ENCODE data around the gene TMCO5A. TPM values are rescaled to one million over a fixed set of nuclear protein-coding genes. Genes with fewer than 3 reads are reported as not detected.

The TMCO5A gene
- polyA plus RNA-seq, 2 of the 4 experiments (the other 2 are of a cell fraction) = not detected

GRCh38 chr15:37900326-37901221, 33.9 kb upstream of the TMCO5A start:
- no peak for FAIRE-seq
- POLR2A ChIA-PET = no interaction called here
- WGBS (ENCODE audit: missing lambda C conversion rate) = 19% methylated on average over 7 of the region's 7 CpGs
- CTCF ChIA-PET = interaction anchor here (1.9 to 2.0 kb wide), 2 partner anchors 9 to 76 kb away, joined by 4 to 6 read pairs; no protein-coding TSS in a partner anchor
- no peaks in the 10 kb centered on the region for H3K9me3 ChIP-seq
- peaks cover 22% of the 10 kb centered on the region; the same call in 2 of the 3 replicates for H3K4me1 ChIP-seq
- no peak overlapping the region for H3K4me3 ChIP-seq
- peak; percentile 1 to 35 for DNase-seq (ENCODE audit: low read depth in 1 of 2, low spot score in 1 of 2)
- peak overlapping the region; percentile 45 to 59; a peak in 3 of 6 replicates for H3K27ac ChIP-seq
- peak overlapping the region; percentile 66 for H3K4me2 ChIP-seq
- peak; percentile 71 to 90 for ATAC-seq
- TF ChIP-seq JUNB (IDR thresholded peaks at IDR 0.05) (0 out of 2 replicates have a peak, but pooled peaks have one; percentile 15), FOSL2 (IDR thresholded peaks at IDR 0.05) (no peak), FOSL2 (CRISPR knock-in tag; IDR thresholded peaks at IDR 0.05) (peak; percentile 31; the same call in 1 of the 2 replicates), KDM1A (IDR thresholded peaks at IDR 0.05; ENCODE audit: low read depth) (no peak), ZFP36 (IDR thresholded peaks at IDR 0.05; ENCODE audit: borderline replicate concordance, partially characterized antibody) (no peak)

DNA sequence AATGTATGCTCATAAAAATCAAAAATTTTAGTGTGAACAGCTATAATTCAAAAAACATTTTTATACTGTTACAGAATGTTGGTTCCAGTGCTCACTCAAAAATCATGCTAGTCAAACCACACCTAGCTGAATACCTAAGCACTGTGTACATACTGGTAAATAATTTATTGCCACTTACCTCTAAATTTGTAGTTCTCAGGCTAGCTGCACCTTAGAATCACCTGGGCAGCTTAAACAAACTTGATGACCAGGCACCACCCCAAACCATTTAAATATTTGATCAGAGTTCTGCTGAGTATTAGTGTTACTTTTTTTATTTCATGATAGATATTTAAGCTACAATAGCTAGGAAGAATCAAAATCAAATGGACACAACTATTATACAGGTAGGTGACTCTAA, 32.3 kb upstream of the TMCO5A start:
- ATAC-seq (no peak), FAIRE-seq (no peak), DNase-seq (ENCODE audit: low read depth in 1 of 2, low spot score in 1 of 2) (no peak)
- H3K4me3 ChIP-seq = no peak overlapping the region
- ChIA-PET POLR2A (no interaction called here), CTCF (interaction anchor here (1.9 to 2.0 kb wide), 2 partner anchors 10 to 77 kb away, joined by 4 to 6 read pairs; no protein-coding TSS in a partner anchor)
- H3K4me2 ChIP-seq = peak overlapping the region; percentile 66; the same call in 1 of the 3 replicates
- no peak overlapping the region for H3K27ac ChIP-seq
- H3K4me1 ChIP-seq = peaks cover 22% of the 10 kb centered on the region; the same call in 2 of the 3 replicates
- H3K9me3 ChIP-seq = no peaks in the 10 kb centered on the region
- no peak for TF ChIP-seq ZSCAN20 (CRISPR knock-in tag; IDR thresholded peaks at IDR 0.05)
- no peak for TF ChIP-seq NR3C1 (IDR thresholded peaks at IDR 0.05)
- no peak for TF ChIP-seq ESRRA (IDR thresholded peaks at IDR 0.05; ENCODE audit: borderline replicate concordance, low read length)
- TF ChIP-seq, protein P1, sequence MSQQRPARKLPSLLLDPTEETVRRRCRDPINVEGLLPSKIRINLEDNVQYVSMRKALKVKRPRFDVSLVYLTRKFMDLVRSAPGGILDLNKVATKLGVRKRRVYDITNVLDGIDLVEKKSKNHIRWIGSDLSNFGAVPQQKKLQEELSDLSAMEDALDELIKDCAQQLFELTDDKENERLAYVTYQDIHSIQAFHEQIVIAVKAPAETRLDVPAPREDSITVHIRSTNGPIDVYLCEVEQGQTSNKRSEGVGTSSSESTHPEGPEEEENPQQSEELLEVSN (IDR thresholded peaks at IDR 0.05; ENCODE audit: borderline replicate concordance, low read depth) = no peak

- CTCF ChIA-PET = interaction anchor here (1.1 to 1.4 kb wide), 2 partner anchors 140 to 855 kb away, joined by 3 read pairs; no protein-coding TSS in a partner anchor
- FAIRE-seq = no peak
- POLR2A ChIA-PET = no interaction called here
- no peak for ATAC-seq
- no peak overlapping the region for H3K4me2 ChIP-seq
- H3K4me3 ChIP-seq = no peak overlapping the region
- no peak for DNase-seq (ENCODE audit: low read depth in 1 of 2, low spot score in 1 of 2)
- TF ChIP-seq CHD2 (IDR thresholded peaks at IDR 0.05; ENCODE audit: low read length, partially characterized antibody) = no peak
- no peak for TF ChIP-seq HOXB5 (CRISPR knock-in tag; IDR thresholded peaks at IDR 0.05)
- TF ChIP-seq, protein P2, sequence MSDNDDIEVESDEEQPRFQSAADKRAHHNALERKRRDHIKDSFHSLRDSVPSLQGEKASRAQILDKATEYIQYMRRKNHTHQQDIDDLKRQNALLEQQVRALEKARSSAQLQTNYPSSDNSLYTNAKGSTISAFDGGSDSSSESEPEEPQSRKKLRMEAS (IDR thresholded peaks at IDR 0.05) = no peak
- no peak for TF ChIP-seq PBX3 (IDR thresholded peaks at IDR 0.05)
- TF ChIP-seq RARB (CRISPR knock-in tag; IDR thresholded peaks at IDR 0.05) = no peak
- TF ChIP-seq FOSB (CRISPR knock-in tag; IDR thresholded peaks at IDR 0.05) = no peak
- TF ChIP-seq TFCP2L1 (CRISPR knock-in tag; IDR thresholded peaks at IDR 0.05) = no peak
- no peak for TF ChIP-seq CHD4 (IDR thresholded peaks at IDR 0.05; ENCODE audit: borderline replicate concordance)
- no peak for TF ChIP-seq HEYL (CRISPR knock-in tag; IDR thresholded peaks at IDR 0.05)
- WGBS (ENCODE audit: missing lambda C conversion rate) = 84% methylated on average over 11 of the region's 11 CpGs
- H3K4me1 ChIP-seq = peaks cover 22% of the 10 kb centered on the region; the same call in 2 of the 3 replicates
- H3K9me3 ChIP-seq = no peaks in the 10 kb centered on the region
- no peak overlapping the region for H3K27ac ChIP-seq
Observed at GRCh38 chr15:37903919-37904625, 30.4 kb upstream of the TMCO5A start.

All from A549 (cell line).